SKM-1 (cell line): ENCODE results near the gene TNFRSF1A.
"Not testable (repeated sequence)": the region's sequence is repeated elsewhere in the genome, so short reads cannot be mapped to it uniquely, and the experiment has no call there.

Experiments used
- DNase-seq: peaks from one replicate; lab custom pipeline; 2025; ENCODE audit not compliant: unreplicated experiment; lab: John Stamatoyannopoulos, UW

Gene TNFRSF1A

GRCh38 chr12:6338536-6338935, 3.3 kb downstream of the TNFRSF1A start:
- DNase-seq, result not testable (repeated sequence)

GRCh38 chr12:6337958-6338433, 3.9 kb downstream of the TNFRSF1A start:
- DNase-seq, result no peak

DNA sequence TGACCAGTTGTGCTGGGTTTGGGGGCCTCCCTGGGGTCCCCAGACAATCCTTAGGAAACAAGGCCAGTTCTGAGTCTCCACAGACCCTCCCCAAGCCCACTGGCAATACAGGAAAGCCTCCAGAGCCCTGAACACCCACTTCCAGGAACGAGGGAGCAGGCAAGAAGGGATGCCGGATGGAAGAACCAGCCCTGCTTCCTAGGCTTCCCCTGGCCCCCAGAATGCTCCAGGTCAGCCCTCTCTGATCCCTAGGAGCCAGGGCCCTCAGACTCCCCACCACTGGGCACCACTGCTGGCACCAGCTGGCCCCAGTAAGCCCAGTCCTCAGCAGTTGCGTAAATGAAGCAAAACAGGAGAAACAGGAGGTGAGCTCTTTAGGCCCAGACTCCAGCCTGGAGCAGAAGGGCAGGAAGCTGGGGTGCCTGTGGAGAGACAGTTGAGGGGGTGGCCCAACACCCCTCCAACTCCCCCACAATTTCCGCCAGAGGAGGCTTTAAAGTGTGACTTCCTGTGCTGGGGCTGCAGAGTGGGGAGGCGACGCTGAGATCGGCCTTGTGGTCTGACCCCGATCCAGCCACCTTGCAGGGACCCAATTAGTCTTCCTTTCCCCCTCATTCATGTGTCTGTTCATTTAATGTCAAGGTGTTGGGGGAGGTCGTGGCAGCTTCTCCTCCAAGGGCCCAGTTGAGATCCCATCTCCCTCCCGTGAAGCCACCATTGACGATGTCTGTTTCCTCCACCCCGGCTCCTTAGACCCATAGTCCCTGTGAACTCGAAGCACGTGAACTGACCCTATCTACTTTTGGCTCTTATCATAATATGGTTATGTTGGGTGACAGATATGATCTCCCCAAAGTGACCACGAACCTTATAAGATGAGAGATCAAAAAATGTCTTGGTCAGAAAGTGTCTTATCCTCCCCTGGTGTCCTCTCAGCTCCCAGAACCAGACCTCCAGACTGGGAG, 4.7 kb downstream of the TNFRSF1A start:
- peak; percentile 6 for DNase-seq

DNA sequence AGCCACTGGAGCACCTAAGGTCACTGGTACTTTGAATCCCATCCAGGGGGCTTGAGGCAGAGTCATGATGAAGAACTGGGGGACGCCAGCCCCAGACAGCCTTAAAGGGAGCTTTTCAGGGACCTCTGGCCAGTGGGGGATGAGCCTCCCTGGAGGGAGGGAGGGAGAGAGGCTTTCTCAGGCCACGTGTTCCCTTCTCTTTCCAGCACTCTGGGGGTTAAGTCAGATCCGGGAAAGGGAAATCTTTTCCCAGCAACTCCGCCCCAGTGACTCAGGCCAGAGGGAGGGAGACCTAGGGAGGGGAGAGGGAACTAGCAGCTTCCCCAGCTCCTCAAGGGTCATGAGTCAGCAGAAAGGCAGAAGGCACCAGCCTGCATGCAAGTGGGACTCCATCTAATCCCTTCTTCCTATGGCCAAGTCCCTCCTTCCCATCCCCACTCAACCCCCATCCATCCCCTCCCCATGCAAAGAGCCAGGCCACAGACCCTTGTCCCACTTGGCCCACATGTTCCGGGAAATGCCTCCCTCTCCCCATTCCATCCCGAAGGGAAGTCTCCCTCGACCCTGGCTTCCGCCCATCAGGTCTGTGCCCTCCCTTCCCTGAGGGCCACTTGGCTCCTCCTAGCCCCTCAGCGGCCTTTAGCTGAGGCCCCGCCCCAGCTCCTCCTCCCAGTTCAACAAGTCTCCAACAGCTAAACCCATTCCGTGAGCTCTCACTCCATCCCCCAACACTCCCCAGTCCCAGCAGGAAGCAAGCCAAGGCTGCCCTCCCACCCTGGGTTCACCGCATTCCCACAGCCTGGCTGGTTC, 5.6 kb downstream of the TNFRSF1A start:
- peak; percentile 49 for DNase-seq

- DNase-seq, result peak; percentile 12
Observed at GRCh38 chr12:6335451-6336078, 6.3 kb downstream of the TNFRSF1A start.

DNA sequence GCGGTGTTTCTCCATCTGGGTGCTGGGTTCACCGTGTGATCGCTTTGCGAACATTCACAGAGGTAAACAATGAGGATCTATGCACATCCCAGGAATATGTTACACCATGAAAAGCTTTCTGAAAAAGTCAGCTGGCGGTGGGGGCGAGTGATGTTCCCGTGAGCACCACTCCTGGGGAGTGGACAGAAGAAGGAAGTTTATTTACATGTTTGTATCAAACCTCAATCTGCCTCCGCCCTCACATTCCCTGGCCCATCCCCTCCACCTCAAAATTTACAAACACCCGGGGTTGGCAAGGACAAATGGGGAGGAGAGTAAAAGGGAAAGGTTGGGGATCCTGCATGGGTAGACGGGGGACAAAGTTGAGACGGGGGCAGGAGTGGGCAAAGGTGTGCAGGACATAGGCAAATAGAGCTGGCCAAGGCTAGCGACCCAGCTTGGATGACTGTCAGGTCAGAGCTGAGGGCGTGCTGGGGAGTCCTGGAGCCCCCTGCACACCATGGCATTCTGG, 6.9 kb downstream of the TNFRSF1A start:
- DNase-seq, result no peak

GRCh38 chr12:6334359-6334758, 7.5 kb downstream of the TNFRSF1A start:
- DNase-seq, result no peak

- DNase-seq, result no peak
Observed at GRCh38 chr12:6333566-6333965, 8.3 kb downstream of the TNFRSF1A start.

DNA sequence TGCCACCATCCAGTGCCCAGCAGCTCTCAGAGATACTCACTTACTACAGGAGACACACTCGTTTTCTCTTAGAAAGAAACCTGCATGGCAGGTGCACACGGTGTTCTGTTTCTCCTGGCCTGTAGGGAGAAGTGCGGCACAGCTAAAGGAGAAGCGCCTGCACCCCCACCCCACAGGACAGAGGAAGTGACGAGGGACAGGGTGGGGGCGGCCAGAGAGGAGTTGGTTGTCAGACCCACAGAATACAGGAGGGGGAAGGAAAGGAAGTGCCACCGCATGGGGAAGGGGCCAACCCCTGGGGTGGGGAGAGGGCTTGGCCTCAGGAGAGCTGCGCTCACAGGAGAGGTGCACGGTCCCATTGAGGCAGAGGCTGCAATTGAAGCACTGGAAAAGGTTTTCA, 8.8 kb downstream of the TNFRSF1A start:
- no peak for DNase-seq

GRCh38 chr12:6332459-6332858, 9.4 kb downstream of the TNFRSF1A start:
- DNase-seq, result no peak

GRCh38 chr12:6330999-6331714, 10.7 kb downstream of the TNFRSF1A start:
- no peak for DNase-seq

DNA sequence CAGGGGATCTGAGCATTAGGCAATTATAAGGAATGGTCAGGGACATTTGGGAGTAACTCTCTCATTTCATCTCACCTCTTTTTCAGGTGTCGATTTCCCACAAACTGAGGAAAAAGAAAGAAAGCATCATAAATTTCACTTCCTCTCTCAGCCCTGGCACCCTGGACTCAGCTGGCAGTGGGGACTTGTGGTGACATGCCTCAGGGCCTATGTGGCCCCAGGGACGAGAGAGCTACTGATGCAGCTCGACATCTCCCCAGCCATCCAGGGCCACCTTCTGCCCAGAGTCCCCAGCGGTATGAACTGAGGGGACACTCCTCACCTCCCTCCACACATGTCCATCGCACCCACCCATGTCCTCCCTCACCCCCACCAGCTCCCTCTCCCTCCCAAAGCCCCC, 11.7 kb downstream of the TNFRSF1A start:
- no peak for DNase-seq

- no peak for DNase-seq
Observed at GRCh38 chr12:6329703-6330064, 12.2 kb downstream of the TNFRSF1A start.

GRCh38 chr12:6328945-6329702, 12.8 kb downstream of the TNFRSF1A start:
- DNase-seq, result no peak

- DNase-seq, result no peak
Observed at GRCh38 chr12:6328045-6328779, 13.7 kb downstream of the TNFRSF1A start.

- no peak for DNase-seq
Observed at GRCh38 chr12:6327229-6328041, 14.4 kb downstream of the TNFRSF1A start.

GRCh38 chr12:6326316-6327228, 15.3 kb downstream of the TNFRSF1A start:
- DNase-seq, result no peak
